ENCODE measurements around the gene NR6A1. TPM values are rescaled to one million over a fixed set of nuclear protein-coding genes. Genes with fewer than 3 reads are reported as not detected.

The NR6A1 gene
- total and polyA plus RNA-seq, 2 of the 13 experiments (the other 11 are each of a cell fraction or from before 2014, with no cell fraction given): 28.1 to 31.5 TPM

DNA sequence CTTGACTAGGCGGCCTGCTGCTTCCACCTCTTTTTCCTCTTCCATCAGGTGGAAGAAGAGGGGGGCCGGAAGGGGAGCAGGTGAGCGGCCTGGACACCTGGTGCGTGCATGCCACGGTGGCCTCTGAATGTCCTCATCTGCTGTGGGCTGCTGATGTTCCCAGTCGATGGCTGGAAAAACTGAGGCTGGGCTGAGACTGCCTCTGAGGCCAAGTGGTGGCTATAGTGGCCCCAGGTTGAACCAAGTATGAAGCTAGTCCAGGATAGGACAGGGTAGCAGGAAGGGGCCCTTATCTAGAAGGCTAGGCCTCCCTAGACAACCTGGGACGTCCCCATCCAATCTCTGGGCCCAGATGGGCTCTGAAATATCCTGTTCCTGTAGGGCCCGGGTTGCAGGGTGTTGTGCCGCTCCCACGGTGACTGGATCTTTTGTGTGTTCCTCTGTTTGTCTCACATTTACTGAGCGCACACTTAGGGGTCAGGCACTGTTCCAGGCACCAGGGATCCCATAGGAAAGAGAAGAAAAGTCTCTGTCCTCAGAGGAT lies 263.2 kb downstream of the NR6A1 start:
- Histone ChIP-seq H3K9me3 (ENCODE audit: low read length) (no peaks in the 10 kb centered on the region), H3K27ac (ENCODE audit: extremely low read length, insufficient read depth, low read length) (peak overlapping the region; percentile 87), H3K27me3 (ENCODE audit: control insufficient read depth in 1 of 2, insufficient read depth in 2 of 2, low read length in 2 of 2) (no peaks in the 10 kb centered on the region), H3K9ac (ENCODE audit: insufficient read depth, low read depth, low read length) (peak overlapping the region; percentile 86), H3K79me2 (ENCODE audit: insufficient read depth, low read length) (peaks cover 21% of the 10 kb centered on the region), H3K4me2 (ENCODE audit: low read depth, low read length) (peak overlapping the region; percentile 86), H3K4me1 (ENCODE audit: insufficient read depth, low read length) (peaks cover 53% of the 10 kb centered on the region), H3K36me3 (replicated peaks in 1 of 2; ENCODE audit: control insufficient read depth in 1 of 2, insufficient read depth in 2 of 2, low read length in 2 of 2) (no peaks in the 10 kb centered on the region), H2AFZ (ENCODE audit: low read length) (no peak overlapping the region), H4K20me1 (ENCODE audit: insufficient read depth, low read length) (no peaks in the 10 kb centered on the region), H3K4me3 (replicated peaks in 1 of 3; ENCODE audit: insufficient read depth in 1 of 3, low read depth in 2 of 3, low read length in 3 of 3) (peak overlapping the region; percentile 79 to 88 (median 80); a peak in 5 of 6 replicates)
- BruUV-seq (replicated peaks): no TSS peak
- CTCF ChIA-PET (ENCODE audit: low intra/inter-chr PET ratio, low total read pairs): no interaction called here
- no peak for FAIRE-seq
- no peak for ATAC-seq
- in situ Hi-C loops (cut with HindIII; ENCODE audit: extremely low pct_ligation_motif_present, low pct_unique_long_range_greater_than_20kb) (no loop called here), intact Hi-C loops (cut with micrococcal nuclease; ENCODE audit: unreplicated experiment) (no loop called here)
- WGBS (ENCODE audit: low lambda C conversion rate): 51% methylated on average over 5 of the region's 11 CpGs
- POLR2A ChIA-PET: no interaction called here
- DNase-seq (ENCODE audit: low spot score): no peak
- TF ChIP-seq, protein P1, sequence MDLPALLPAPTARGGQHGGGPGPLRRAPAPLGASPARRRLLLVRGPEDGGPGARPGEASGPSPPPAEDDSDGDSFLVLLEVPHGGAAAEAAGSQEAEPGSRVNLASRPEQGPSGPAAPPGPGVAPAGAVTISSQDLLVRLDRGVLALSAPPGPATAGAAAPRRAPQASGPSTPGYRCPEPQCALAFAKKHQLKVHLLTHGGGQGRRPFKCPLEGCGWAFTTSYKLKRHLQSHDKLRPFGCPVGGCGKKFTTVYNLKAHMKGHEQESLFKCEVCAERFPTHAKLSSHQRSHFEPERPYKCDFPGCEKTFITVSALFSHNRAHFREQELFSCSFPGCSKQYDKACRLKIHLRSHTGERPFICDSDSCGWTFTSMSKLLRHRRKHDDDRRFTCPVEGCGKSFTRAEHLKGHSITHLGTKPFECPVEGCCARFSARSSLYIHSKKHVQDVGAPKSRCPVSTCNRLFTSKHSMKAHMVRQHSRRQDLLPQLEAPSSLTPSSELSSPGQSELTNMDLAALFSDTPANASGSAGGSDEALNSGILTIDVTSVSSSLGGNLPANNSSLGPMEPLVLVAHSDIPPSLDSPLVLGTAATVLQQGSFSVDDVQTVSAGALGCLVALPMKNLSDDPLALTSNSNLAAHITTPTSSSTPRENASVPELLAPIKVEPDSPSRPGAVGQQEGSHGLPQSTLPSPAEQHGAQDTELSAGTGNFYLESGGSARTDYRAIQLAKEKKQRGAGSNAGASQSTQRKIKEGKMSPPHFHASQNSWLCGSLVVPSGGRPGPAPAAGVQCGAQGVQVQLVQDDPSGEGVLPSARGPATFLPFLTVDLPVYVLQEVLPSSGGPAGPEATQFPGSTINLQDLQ (CRISPR knock-in tag; IDR thresholded peaks at IDR 0.05): no peak
- no peak for TF ChIP-seq ZBTB7A (CRISPR knock-in tag; IDR thresholded peaks at IDR 0.05)
- no peak for TF ChIP-seq MED8 (CRISPR knock-in tag; IDR thresholded peaks at IDR 0.05; ENCODE audit: insufficient replicate concordance)
- no peak for TF ChIP-seq SPEN (CRISPR knock-in tag; IDR thresholded peaks at IDR 0.05; ENCODE audit: low read depth)
- no peak for TF ChIP-seq TCF7 (IDR thresholded peaks at IDR 0.05; ENCODE audit: low read depth)
- no peak for TF ChIP-seq ZNF605 (CRISPR knock-in tag; IDR thresholded peaks at IDR 0.05)
- TF ChIP-seq SRSF9 (IDR thresholded peaks at IDR 0.05; ENCODE audit: borderline replicate concordance, insufficient read depth, low read depth, low read length, poor library complexity, severe bottlenecking): no peak
- TF ChIP-seq KDM1A (CRISPR knock-in tag; IDR thresholded peaks at IDR 0.05): peak; percentile 61; the same call in 1 of the 2 replicates
- no peak for TF ChIP-seq TSC22D2 (CRISPR knock-in tag; IDR thresholded peaks at IDR 0.05; ENCODE audit: borderline replicate concordance)
- no peak for TF ChIP-seq ZNF326 (CRISPR knock-in tag; IDR thresholded peaks at IDR 0.05; ENCODE audit: borderline replicate concordance)
- TF ChIP-seq ZNF790 (CRISPR knock-in tag; IDR thresholded peaks at IDR 0.05; ENCODE audit: borderline replicate concordance): no peak
- TF ChIP-seq ZNF891 (CRISPR knock-in tag; IDR thresholded peaks at IDR 0.05): peak; percentile 63; the same call in 1 of the 2 replicates
- TF ChIP-seq ZNF709 (CRISPR knock-in tag; IDR thresholded peaks at IDR 0.05): no peak
- peak; percentile 19; the same call in 1 of the 2 replicates for TF ChIP-seq TARDBP (CRISPR knock-in tag; IDR thresholded peaks at IDR 0.05)
- TF ChIP-seq KMT2A (CRISPR knock-in tag; IDR thresholded peaks at IDR 0.05): no peak
- 0 out of 2 replicates have a peak, but pooled peaks have one; percentile 48 for TF ChIP-seq ZNF788 (CRISPR knock-in tag; IDR thresholded peaks at IDR 0.05; ENCODE audit: borderline replicate concordance)
- TF ChIP-seq, protein P2, sequence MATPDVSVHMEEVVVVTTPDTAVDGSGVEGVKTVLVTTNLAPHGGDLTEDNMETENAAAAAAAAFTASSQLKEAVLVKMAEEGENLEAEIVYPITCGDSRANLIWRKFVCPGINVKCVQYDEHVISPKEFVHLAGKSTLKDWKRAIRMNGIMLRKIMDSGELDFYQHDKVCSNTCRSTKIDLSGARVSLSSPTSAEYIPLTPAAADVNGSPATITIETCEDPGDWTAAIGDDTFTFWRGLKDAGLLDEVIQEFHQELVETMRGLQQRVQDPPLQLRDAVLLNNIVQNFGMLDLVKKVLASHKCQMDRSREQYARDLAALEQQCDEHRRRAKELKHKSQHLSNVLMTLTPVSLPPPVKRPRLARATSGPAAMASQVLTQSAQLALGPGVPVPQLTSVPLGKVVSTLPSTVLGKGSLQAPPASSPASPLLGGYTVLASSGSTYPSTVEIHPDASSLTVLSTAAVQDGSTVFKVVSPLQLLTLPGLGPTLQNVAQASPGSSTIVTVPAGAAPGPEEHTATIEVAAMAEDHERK (CRISPR knock-in tag; IDR thresholded peaks at IDR 0.05; ENCODE audit: low read depth): no peak
- TF ChIP-seq ZNF432 (CRISPR knock-in tag; IDR thresholded peaks at IDR 0.05; ENCODE audit: borderline replicate concordance): no peak
- no peak for TF ChIP-seq IRF9 (CRISPR knock-in tag; IDR thresholded peaks at IDR 0.05; ENCODE audit: borderline replicate concordance)
- TF ChIP-seq NFIB (CRISPR knock-in tag; IDR thresholded peaks at IDR 0.05; ENCODE audit: borderline replicate concordance): no peak
- TF ChIP-seq SIN3A (IDR thresholded peaks at IDR 0.05; ENCODE audit: borderline replicate concordance, low read depth, low read length): no peak
